ENCODE measurements around the gene RHEX.

The RHEX gene

DNA sequence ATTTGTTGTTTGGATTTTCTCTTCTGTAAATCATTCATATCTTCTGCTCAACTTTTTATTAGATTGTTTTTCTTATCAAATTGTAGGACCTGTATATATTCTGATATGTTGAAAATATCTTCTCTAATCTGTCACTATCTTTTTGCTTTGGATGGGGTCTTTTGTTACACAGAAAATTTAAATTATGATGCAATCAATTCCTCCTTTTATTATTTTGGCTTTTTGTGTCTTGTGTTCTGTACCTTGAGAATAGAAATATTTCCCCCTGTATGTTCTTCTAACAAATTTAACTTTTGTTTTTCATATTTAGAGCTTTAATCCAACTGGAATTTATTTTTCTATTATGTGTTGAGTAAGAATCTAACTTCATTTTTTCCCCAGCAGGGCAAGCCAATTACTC lies 67.4 kb downstream of the RHEX start:
- no peak for DNase-seq

DNA sequence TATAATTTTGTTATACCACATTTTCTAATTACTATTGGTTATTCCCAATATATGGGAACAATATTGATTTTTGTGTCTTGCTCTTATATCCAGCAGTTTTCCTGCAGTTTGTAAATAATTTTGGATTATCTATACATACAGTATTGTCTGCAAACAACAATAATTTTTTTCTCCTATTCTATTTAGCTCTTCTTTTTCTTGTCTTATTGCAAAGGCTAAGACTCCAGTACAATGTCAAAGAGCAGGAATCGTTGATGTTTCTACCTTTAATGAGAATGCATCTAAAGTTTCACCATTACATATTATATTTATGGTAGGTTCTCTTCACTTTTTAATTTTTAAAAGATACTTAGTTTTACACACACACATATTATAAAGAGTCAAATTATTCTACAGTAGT lies 68.3 kb downstream of the RHEX start:
- DNase-seq: no peak

DNA sequence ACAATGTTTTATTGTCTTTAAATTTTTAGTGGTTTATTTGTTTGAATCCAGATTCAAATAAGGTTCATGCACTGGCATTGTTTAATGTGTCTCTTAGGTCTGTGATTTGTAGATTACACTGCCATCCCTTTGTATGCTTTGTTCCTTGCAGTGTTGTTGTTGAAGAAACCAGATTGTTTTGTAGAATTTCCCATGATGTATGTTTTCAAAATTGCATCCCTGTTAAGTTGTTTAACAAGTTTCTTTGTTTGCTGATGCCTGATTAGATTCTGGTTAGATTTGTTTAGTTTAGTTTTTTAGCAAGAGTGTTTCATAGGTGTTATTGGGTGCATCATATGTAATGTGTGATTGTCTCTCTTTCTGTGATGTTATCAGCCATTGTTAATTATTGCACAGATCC lies 69.7 kb downstream of the RHEX start:
- DNase-seq: no peak

DNA sequence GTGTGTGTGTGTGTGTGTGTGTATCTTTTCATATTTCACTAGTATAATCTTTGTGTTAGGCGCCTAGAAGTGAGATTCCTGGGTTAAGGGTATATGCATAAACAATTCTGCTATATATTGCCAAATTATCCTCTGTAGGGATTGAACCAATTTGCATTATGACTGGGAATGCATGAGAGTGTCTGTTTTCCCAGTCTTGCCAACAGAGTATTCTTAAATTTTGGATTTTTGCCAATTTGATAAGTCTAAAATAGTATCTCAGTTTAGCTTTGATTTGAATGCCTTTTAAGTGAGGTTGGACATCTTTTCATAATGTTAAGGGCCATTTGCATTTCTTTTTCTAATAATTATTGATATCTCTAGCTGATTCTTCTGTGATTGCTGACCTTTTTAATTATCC lies 72.4 kb downstream of the RHEX start:
- no peak for DNase-seq

DNA sequence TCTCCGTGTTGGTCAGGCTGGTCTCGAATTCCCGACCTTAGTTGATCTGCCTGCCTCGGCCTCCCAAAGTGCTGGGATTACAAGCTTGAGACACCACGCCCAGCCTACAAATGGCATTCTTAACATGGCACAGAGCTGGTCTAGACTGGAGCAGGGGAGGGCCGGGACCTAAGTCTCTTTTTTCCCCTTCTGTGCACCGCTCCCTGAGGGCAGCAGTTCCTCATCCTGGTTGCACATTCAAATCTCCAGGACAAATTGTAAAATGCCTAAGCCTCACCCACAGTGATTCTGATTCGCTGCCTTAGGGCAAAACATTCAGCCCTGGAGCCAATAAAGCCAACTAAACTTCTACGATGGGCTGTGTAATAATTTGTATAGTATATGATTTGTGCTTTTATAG lies 74.4 kb downstream of the RHEX start:
- no peak for DNase-seq

DNA sequence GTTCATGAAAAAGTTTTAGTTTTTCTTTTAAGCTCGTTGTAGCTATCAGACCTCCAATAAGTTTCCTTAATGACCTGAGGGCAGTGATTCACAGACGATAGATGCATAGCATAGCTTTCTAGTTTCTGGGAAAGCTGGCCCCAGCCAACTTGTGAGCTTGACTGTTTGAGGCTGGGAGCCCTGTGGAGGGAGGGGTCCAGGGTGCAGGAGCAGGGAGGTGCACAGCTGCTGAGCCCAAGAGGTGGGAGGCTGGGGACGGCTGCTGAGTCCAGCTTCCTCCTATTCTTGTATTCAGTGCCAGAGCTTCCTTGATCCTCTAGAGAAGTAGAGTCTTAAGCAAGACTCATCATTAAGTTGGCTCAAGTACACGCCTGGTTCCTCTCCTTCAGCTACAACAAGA lies 75.2 kb downstream of the RHEX start:
- no peak for DNase-seq

DNA sequence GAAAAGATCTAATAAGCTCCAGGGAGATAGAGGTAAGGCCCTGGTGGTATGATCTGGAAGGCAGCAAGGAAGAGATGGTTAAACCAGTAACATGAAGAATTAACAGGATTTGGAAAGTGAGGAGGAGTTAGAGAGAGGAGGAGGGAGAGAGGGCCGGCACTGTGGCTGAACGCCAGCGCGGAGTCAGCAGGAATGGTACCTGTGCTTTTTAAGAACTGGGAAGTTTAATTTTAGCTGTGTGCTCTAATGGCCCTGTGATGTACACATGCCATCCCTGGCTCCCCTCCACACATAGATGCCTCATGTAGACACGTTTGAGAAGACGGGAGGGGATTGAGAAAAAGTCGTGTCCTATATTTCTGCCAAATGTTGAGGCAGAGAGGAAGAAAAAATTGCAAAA lies 78.1 kb downstream of the RHEX start:
- DNase-seq: no peak

DNA sequence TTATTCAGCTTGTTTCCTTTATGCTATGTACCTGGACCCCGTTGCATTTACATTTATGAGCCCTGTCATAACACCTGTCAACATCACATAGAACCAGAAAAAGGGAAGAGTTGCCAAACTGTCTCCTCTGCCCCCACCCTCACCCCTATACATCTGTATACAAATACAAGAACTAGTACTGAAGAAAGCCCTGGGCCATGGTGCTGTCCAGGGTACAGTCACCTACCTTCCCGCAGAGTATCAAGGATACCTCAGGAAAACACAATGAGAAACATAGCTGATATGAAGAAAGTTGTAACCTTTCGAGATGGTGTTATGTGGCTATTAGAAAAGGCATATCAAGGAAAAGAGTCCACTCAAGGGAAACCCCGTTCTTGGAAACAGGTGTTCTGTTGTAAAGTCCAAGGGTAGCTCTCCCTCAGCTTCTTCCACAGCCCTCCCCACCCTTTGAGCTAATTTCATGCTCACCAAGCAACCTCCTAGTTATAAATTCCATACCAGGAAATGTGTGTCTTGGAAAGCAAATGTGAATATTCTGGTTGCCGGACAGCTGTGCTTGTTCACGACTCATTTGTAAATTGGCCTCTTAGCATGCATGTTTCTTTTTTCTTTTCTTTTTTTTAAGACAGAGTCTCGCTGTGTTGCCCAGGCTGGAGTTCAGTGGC lies 80.9 kb downstream of the RHEX start:
- no peak for DNase-seq

DNA sequence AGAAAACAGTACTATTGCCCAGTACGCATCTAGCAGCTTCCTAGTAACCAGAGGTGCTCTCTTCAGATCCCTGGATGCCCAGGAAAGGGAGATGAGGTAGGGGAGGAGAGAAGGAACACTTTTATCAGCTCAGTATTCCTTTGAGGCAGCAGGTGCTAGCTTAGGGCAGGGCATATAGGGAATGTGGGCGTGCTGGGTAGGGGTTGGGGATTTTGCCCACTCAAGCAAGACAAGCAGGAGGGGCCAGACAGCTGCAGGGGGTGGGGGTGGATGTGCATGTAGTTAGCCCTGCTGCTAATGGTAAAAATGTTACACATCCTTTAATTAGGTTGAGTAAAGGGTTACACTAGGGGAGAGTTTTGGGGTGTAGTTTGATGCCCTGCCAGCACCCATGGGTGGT lies 82.3 kb downstream of the RHEX start:
- DNase-seq: no peak

DNA sequence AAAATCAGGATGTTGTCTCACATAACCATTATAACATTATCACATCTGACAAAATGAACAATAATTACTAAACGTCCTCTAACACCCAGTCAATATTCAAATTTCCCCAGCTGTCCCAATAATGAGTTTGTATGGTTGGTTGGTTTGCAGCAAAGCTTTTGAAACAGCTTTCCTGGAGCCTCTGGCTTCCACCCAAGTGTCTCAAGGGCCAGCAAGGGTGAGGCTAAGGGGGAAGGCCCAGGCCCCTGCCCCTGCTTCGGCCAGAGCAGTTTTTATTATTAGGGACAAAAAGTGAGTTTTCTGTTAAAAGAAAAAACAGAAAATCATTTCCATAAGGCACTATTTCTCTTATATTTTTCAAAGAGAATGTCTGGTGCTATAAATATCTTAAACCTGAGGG lies 83.3 kb downstream of the RHEX start:
- DNase-seq: no peak

DNA sequence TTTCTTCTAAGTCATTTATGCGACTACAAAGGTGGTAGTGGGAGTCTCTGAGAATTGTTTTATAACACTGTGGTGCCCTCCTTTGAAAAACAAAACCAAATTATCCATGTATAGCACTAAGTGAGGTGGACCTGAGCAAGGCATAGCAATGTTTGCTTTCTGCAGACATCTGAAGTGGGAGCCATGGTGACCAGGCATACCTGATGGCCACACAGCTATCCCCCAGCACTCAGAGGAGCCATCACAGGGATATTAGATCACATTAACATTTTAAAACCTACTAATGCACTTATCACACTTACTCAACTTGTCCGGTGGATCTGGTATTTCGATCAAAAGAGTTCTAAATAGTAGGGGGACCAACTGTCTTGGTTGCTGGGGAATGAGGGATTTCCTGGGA lies 89.0 kb downstream of the RHEX start:
- no peak for DNase-seq

DNA sequence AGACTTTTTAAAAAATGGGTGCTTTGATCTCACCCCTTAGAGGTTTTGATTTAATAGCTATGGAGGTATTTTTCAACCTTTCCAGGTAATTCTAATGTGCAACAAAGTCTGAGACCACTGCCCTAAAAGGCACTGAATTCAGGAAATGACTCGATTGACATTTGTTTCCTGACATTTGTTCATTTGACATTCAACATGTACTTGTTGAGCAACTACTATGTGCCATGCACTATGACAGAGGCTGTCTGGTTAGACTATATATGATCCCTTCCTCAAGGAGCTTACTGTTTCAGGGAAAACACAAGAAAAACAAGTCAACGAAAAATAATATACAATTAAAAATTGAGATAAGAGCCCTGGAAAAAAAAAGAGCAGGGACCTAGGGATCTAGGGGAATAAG lies 89.8 kb downstream of the RHEX start:
- no peak for DNase-seq

DNA sequence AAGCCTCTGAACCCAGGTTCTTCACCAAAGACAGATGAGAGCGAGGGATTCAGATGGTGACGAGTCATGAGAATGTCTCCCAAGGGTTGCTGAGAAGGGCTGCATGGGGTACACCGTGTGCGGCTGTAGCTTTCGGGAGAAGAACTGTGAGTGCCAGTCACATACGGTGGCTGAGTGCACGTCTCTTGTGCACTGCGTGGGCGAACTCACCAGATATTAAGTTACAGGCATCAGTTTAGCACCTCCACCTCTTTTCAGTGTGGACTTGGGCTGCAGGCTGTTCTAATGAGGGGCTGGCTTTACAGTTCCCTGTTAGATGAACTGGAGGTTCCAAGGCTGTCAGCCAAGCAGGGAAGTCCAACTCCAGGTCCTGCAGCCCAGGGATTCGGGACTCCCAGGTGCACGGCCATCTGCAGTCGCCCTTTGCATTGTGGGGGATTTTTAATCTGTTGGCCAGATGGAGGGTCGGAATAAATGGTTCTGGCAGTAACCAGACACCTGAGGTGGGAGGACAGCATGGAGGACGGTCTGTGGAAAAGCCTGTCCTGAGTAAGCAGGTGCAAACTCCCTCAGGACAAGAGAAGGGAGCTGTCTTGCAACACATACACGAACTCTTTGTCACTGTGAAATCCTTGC lies 90.7 kb downstream of the RHEX start:
- DNase-seq: no peak

DNA sequence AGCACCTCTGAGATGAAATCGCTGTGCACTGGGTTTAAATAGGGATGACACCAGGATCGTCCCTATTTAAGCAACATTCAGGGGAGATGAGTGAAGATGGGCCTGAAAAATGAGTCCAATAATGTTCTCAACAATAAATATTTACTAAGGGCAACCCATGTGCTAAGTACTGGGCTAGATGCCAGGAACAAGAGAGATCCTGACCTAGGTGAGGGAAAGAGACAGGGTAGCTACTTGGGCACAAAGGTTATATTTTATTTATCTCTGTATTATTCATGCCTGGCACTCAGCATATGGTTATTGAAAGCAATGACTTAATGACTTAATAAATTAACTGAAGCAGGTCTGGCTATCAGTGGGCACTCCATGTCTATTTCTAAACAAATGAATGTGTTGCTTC lies 91.6 kb downstream of the RHEX start:
- no peak for DNase-seq

DNA sequence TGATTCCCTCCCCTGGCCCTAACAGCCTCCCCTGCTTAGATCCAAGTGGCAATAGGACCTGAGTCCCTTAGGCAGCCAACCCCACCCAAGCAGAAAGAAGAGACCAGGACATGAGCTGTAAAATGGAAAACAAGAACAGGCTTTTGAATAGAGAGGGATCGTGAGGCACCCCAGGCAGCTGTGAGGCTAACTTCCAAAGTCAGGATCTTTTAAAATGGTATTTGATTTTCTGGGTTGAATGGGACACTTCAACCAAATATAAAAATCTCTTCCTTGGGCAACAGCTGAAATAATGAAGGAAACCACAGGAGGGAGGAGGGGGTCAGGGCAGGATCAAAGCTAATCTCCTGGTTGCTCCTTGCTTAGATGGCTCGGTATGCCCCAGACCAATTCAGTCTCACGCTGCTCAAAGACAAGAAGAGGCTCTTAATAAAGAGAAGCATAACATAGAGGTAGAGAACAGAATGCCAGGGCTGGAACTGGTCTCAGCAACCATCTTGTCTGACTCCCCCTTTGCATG lies 92.9 kb downstream of the RHEX start:
- no peak for DNase-seq

All from CD4-positive, alpha-beta T cell treated with Interleukin-4 for 4 hours (primary cell).